ENCODE data around the gene CTNND2. TPM values are rescaled to one million over a fixed set of nuclear protein-coding genes. Genes with fewer than 3 reads are reported as not detected.

The CTNND2 gene
- total and polyA plus RNA-seq, 2 donors, result 0.24 to 1.4 TPM

GRCh38 chr5:10982626-10983025, 921.6 kb downstream of the CTNND2 start:
- 62% methylated on average over 3 of the region's 3 CpGs for WGBS
- no peak overlapping the region for H3K4me3 ChIP-seq (ENCODE audit: low read depth, low read length)
- no peaks in the 10 kb centered on the region for H3K4me1 ChIP-seq (ENCODE audit: insufficient read depth)
- no peaks in the 10 kb centered on the region for H3K36me3 ChIP-seq (ENCODE audit: insufficient read depth)
- DNase-seq (ENCODE audit: extremely low spot score), result no peak
- H3K27ac ChIP-seq (ENCODE audit: low read depth), result no peak overlapping the region

- Histone ChIP-seq H3K4me3 (ENCODE audit: low read depth, low read length) (no peak overlapping the region), H3K27ac (ENCODE audit: low read depth) (no peak overlapping the region), H3K36me3 (ENCODE audit: insufficient read depth) (no peaks in the 10 kb centered on the region), H3K4me1 (ENCODE audit: insufficient read depth) (no peaks in the 10 kb centered on the region)
- WGBS, result 67% methylated on average over 3 of the region's 3 CpGs
- DNase-seq (ENCODE audit: extremely low spot score), result no peak
Observed at GRCh38 chr5:10981932-10982331, 922.3 kb downstream of the CTNND2 start.

GRCh38 chr5:10977011-10977410, 927.2 kb downstream of the CTNND2 start:
- no peak for DNase-seq (ENCODE audit: extremely low spot score)
- Histone ChIP-seq H3K4me1 (ENCODE audit: insufficient read depth) (no peaks in the 10 kb centered on the region), H3K4me3 (ENCODE audit: low read depth, low read length) (no peak overlapping the region), H3K36me3 (ENCODE audit: insufficient read depth) (no peaks in the 10 kb centered on the region), H3K27ac (ENCODE audit: low read depth) (no peak overlapping the region)
- whole genome bisulfite sequencing, result 69% methylated on average over 5 of the region's 5 CpGs

GRCh38 chr5:10975945-10976344, 928.3 kb downstream of the CTNND2 start:
- WGBS, result 68% methylated on average over 4 of the region's 4 CpGs
- DNase-seq (ENCODE audit: extremely low spot score), result no peak
- no peak overlapping the region for H3K4me3 ChIP-seq (ENCODE audit: low read depth, low read length)
- no peaks in the 10 kb centered on the region for H3K4me1 ChIP-seq (ENCODE audit: insufficient read depth)
- no peaks in the 10 kb centered on the region for H3K36me3 ChIP-seq (ENCODE audit: insufficient read depth)
- H3K27ac ChIP-seq (ENCODE audit: low read depth), result no peak overlapping the region

DNA sequence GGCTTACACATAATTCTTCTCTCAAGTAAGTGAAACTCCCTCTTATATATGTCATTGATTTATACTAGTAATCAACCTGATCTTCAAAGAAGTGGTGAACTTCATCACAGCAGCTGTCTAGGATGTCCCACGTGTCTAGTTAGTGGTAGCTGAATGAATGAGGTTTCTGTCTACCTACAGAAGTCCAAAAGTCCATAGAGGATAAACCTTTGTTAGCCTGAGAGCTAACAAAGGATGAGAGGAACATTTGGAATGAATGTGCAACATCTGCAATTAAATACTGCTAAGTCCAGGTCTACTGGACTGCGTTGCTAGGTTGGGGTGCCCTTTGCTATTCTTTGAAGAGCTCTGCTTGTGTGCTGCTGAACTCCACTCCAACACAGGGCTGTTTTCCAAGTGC, 929.4 kb downstream of the CTNND2 start:
- Histone ChIP-seq H3K4me1 (ENCODE audit: insufficient read depth) (no peaks in the 10 kb centered on the region), H3K27ac (ENCODE audit: low read depth) (no peak overlapping the region), H3K4me3 (ENCODE audit: low read depth, low read length) (no peak overlapping the region), H3K36me3 (ENCODE audit: insufficient read depth) (no peaks in the 10 kb centered on the region)
- 83% methylated on average over 2 of the region's 2 CpGs for WGBS
- no peak for DNase-seq (ENCODE audit: extremely low spot score)

- no peak for DNase-seq (ENCODE audit: extremely low spot score)
- no peak overlapping the region for H3K27ac ChIP-seq (ENCODE audit: low read depth)
- no peaks in the 10 kb centered on the region for H3K36me3 ChIP-seq (ENCODE audit: insufficient read depth)
- H3K4me1 ChIP-seq (ENCODE audit: insufficient read depth), result no peaks in the 10 kb centered on the region
- H3K4me3 ChIP-seq (ENCODE audit: low read depth, low read length), result no peak overlapping the region
- WGBS, result 91% methylated on average over 14 of the region's 14 CpGs
Observed at GRCh38 chr5:10973316-10973715, 930.9 kb downstream of the CTNND2 start.

DNA sequence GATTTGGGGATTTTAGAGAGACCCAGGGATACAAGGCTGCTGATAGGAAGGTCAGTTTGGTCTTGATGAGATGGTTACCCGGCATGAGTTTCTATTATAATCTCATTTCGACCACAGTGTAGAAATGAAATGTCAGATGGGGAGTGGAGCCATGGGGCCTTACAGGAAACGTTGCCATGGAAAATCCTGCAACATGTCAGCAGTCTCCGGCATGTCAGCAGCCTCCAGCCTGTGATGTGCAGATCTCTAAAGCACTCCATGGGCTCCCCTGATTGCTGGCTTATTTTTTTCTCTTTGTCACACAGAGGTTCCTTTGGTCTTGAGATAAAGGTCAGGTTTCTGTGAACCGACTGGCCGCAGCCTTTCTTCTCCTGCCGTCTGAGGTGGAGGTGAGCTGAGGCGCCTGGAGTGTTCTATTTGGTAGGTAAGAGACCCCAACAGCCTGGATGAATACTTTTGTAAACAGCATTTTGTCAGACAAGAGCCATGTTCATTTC, 934.5 kb downstream of the CTNND2 start:
- no peak for DNase-seq (ENCODE audit: extremely low spot score)
- H3K36me3 ChIP-seq (ENCODE audit: insufficient read depth), result no peaks in the 10 kb centered on the region
- H3K4me1 ChIP-seq (ENCODE audit: insufficient read depth), result no peaks in the 10 kb centered on the region
- WGBS, result 59% methylated on average over 8 of the region's 8 CpGs
- no peak overlapping the region for H3K4me3 ChIP-seq (ENCODE audit: low read depth, low read length)
- H3K27ac ChIP-seq (ENCODE audit: low read depth), result no peak overlapping the region

GRCh38 chr5:10964806-10965205, 939.4 kb downstream of the CTNND2 start:
- H3K4me3 ChIP-seq (ENCODE audit: low read depth, low read length), result no peak overlapping the region
- no peaks in the 10 kb centered on the region for H3K4me1 ChIP-seq (ENCODE audit: insufficient read depth)
- no peak for DNase-seq (ENCODE audit: extremely low spot score)
- WGBS, result 23% methylated on average over 6 of the region's 6 CpGs
- no peak overlapping the region for H3K27ac ChIP-seq (ENCODE audit: low read depth)
- no peaks in the 10 kb centered on the region for H3K36me3 ChIP-seq (ENCODE audit: insufficient read depth)

DNA sequence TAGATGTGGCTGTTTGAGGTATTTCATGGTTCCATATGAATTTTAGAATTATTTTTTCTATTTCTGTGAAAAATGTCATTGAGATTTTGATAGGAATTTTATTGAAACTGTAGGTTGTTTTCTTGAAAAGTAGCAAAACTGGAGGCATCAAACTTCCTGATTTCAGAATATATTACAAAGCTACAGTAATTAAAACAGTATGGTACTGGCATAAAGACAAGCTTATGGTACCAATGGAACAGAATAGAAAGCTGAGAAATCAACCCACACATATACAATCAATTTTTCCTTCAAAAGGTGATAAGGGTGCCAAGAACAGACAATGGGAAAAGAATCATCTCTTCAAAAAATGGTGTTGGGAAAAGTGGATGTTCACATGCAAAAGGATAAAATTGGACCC, 945.5 kb downstream of the CTNND2 start:
- Histone ChIP-seq H3K27ac (ENCODE audit: low read depth) (no peak overlapping the region), H3K4me3 (ENCODE audit: low read depth, low read length) (no peak overlapping the region)

GRCh38 chr5:10949856-10950630, 954.2 kb downstream of the CTNND2 start:
- WGBS, result 84% methylated on average over 5 of the region's 5 CpGs
- Histone ChIP-seq H3K36me3 (ENCODE audit: insufficient read depth) (no peaks in the 10 kb centered on the region), H3K4me3 (ENCODE audit: low read depth, low read length) (no peak overlapping the region), H3K27ac (ENCODE audit: low read depth) (no peak overlapping the region), H3K4me1 (ENCODE audit: insufficient read depth) (no peaks in the 10 kb centered on the region)
- no peak for DNase-seq (ENCODE audit: extremely low spot score)

More for the DNA sequence above, 945.5 kb downstream of the CTNND2 start:
- Histone ChIP-seq H3K4me1 (ENCODE audit: insufficient read depth) (no peaks in the 10 kb centered on the region), H3K36me3 (ENCODE audit: insufficient read depth) (no peaks in the 10 kb centered on the region)
- DNase-seq (ENCODE audit: extremely low spot score), result no peak

DNA sequence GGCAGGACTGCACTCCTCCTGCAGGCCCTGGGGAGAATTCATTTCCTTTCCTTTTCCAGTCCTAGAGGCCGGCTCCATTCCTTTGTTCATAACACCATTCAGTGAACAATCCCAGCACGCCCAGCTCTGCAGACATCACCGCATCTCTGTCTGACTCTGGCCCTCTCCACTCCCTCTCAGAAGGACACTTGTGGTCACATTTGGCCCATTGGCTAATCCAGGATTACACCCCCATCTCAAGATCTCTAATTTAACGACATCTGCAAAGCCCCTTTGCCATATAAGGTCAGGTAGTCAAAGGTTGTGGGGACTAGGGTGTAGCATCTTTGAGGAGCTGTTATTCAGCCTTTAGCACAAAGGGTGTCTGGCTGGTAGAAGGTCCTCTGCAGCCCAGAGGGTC, 958.2 kb downstream of the CTNND2 start:
- H3K36me3 ChIP-seq (ENCODE audit: insufficient read depth), result no peaks in the 10 kb centered on the region
- H3K27ac ChIP-seq (ENCODE audit: low read depth), result no peak overlapping the region
- 53% methylated on average over 4 of the region's 4 CpGs for WGBS
- no peak overlapping the region for H3K4me3 ChIP-seq (ENCODE audit: low read depth, low read length)
- H3K4me1 ChIP-seq (ENCODE audit: insufficient read depth), result no peaks in the 10 kb centered on the region
- DNase-seq (ENCODE audit: extremely low spot score), result no peak

DNA sequence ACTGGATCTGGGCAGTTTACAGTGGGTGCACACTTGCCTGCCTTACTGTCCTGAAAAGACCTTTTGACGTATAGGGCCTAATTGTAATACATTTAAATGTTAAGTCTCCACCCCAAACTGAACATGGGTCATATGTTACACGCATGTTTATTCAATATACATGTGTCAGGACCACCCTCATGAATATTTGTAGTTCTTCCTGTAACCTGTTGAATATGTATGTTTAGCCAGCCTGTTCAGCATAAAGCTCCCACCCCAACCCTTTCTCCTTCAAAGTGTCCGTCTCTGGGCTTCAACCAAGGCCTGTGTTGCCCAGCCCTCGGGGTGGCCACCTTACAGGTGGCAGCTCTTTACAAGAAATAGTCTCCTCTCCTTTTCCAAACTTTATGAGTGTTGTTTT, 962.3 kb downstream of the CTNND2 start:
- DNase-seq (ENCODE audit: extremely low spot score), result no peak
- no peaks in the 10 kb centered on the region for H3K4me1 ChIP-seq (ENCODE audit: insufficient read depth)
- H3K36me3 ChIP-seq (ENCODE audit: insufficient read depth), result no peaks in the 10 kb centered on the region
- 90% methylated on average over 4 of the region's 4 CpGs for WGBS
- H3K4me3 ChIP-seq (ENCODE audit: low read depth, low read length), result no peak overlapping the region
- no peak overlapping the region for H3K27ac ChIP-seq (ENCODE audit: low read depth)

GRCh38 chr5:10936081-10936855, 968.0 kb downstream of the CTNND2 start:
- H3K4me3 ChIP-seq (ENCODE audit: low read depth, low read length), result no peak overlapping the region
- H3K36me3 ChIP-seq (ENCODE audit: insufficient read depth), result no peaks in the 10 kb centered on the region
- H3K4me1 ChIP-seq (ENCODE audit: insufficient read depth), result no peaks in the 10 kb centered on the region
- no peak overlapping the region for H3K27ac ChIP-seq (ENCODE audit: low read depth)
- 88% methylated on average over 14 of the region's 14 CpGs for WGBS
- DNase-seq (ENCODE audit: extremely low spot score), result no peak

- Histone ChIP-seq H3K4me3 (ENCODE audit: low read depth, low read length) (no peak overlapping the region), H3K4me1 (ENCODE audit: insufficient read depth) (no peaks in the 10 kb centered on the region), H3K27ac (ENCODE audit: low read depth) (no peak overlapping the region), H3K36me3 (ENCODE audit: insufficient read depth) (no peaks in the 10 kb centered on the region)
- DNase-seq (ENCODE audit: extremely low spot score), result no peak
Observed at GRCh38 chr5:10935536-10935935, 968.7 kb downstream of the CTNND2 start.
